ENCODE data around the gene FAM131A.

FAM131A gene

DNA sequence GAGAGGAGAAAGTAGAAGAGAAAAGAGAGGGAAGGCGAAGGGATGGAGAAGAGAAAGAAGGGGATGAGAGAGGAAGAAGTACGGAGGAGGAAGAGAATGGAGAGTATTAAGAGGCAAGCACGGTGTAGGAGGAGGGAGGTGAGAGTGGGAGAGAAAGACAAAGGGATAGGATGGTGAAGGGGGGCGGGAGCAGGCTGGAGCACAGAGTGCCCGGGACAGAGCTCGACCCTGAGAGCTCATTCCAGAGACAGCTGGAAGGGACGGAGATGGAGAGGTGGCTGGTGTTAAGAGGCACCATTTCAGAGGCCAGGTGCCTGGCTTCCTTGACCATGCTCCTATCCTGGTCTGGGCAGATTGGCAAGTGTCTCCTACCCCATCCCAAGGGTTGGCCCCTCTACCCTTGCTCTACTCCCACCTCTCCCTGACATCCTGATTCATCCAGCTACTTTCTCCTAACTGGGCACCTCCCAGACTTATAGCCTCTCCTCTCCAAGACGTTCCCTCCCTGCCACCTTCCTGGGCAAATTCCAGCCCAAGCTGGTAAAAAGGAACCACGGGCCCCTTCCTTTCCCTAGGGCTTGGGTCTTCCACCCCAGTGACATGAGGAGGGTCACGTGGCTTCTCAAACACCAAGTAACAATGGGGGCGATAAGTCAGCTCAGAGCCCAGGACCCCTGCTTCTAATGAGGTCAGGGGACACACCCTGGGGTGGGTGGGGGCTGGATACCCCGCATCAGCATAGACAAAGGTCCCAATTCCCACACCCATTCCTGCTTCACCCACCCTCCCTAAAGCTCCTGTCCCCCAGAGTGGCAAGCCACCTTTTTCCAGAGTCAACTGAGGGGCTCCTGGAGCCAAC is 22.9 kb downstream of the FAM131A start:
- no peak for DNase-seq (ENCODE audit: low read depth)
- no peak for TF ChIP-seq CTCF (IDR thresholded peaks at IDR 0.05; ENCODE audit: control insufficient read depth, insufficient read depth, low read depth, low read length, missing control alignments)
- peak overlapping the region; percentile 91 for H3K4me3 ChIP-seq (ENCODE audit: control insufficient read depth, low read depth, low read length)

DNA sequence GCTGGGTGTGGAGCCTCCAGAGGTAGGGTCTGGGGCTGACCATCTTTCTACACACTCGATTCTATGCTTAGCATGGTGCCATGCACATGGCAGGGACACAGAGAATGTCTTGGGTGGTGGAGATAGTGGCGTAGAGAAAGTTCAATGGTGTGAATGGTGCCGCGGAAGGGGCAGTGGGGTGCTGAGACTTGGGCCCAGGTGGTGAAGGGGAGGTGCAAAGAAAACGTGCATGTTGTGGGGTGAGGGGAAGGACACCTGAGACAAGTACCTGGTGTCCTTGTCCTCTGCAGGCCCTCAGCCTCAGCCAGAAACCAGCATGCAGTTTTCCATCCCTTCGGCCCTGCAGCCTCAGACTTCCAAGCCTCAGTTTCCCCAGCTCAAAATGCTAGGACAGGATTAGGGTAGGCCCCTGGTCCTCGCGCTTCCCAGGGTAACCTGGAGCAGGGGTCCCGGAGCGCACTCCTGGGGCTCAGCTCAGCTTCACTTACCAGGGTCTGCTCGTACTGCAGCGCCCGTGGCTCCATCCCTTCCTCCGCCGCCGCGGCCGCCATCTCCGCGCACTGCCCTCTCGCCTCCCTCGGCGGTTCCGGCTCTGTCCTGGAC is 23.6 kb downstream of the FAM131A start:
- peak overlapping the region; percentile 91 for H3K4me3 ChIP-seq (ENCODE audit: control insufficient read depth, low read depth, low read length)
- no peak for TF ChIP-seq CTCF (IDR thresholded peaks at IDR 0.05; ENCODE audit: control insufficient read depth, insufficient read depth, low read depth, low read length, missing control alignments)
- no peak for DNase-seq (ENCODE audit: low read depth)

GRCh38 chr3:184361532-184361931 is 24.1 kb downstream of the FAM131A start, which contains the start of the genes CLCN2 and POLR2H:
TSS of gene CLCN2 (minus strand) at chr3:184361605. CDS start at chr3:184361479, 126 bp downstream.
TSS of gene POLR2H (plus strand) at chr3:184361710. CDS start at chr3:184363493, 1,783 bp downstream.
- TF ChIP-seq CTCF (IDR thresholded peaks at IDR 0.05; ENCODE audit: control insufficient read depth, insufficient read depth, low read depth, low read length, missing control alignments), result no peak
- H3K4me3 ChIP-seq (ENCODE audit: control insufficient read depth, low read depth, low read length), result peak within 1 kb of the TSS; percentile 91
- DNase-seq (ENCODE audit: low read depth), result no peak

DNA sequence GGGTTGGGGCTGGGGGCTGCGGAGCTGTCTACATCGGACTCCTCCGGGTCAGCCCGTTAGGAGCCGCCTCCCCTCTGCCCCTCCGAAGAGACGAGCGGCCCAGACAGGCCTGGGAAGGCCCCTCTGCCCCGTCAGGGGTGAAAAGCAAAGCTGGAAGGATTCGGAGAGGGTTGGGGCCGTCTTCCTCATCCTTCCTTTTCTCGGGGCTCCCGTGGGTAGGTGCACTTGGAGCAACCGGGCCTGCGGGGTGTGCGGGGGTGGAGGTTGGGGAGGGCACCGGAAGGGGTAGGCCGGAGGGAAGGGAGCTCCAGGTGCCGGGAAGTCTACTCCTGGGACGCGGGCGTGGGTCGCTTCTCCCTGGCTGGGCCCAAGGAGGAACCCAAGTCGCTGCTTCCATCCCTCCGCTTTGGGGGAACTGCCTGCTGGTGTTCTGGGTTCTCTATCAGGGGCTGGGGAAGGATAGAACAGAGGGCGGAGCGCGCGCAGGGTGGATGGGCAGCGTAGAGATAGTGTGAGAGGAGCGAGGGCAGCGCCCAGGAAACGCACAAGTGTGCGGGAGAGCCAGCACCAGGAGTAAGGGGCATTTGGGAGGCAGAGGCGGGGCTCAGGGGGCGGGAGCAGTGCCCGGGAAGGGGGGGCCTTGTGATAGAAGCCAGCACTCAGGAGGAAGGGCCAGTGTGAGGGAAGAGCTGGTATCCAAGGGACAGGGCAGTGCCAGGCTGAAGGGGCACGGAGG is 24.7 kb downstream of the FAM131A start:
- TF ChIP-seq CTCF (IDR thresholded peaks at IDR 0.05; ENCODE audit: control insufficient read depth, insufficient read depth, low read depth, low read length, missing control alignments), result no peak

DNA sequence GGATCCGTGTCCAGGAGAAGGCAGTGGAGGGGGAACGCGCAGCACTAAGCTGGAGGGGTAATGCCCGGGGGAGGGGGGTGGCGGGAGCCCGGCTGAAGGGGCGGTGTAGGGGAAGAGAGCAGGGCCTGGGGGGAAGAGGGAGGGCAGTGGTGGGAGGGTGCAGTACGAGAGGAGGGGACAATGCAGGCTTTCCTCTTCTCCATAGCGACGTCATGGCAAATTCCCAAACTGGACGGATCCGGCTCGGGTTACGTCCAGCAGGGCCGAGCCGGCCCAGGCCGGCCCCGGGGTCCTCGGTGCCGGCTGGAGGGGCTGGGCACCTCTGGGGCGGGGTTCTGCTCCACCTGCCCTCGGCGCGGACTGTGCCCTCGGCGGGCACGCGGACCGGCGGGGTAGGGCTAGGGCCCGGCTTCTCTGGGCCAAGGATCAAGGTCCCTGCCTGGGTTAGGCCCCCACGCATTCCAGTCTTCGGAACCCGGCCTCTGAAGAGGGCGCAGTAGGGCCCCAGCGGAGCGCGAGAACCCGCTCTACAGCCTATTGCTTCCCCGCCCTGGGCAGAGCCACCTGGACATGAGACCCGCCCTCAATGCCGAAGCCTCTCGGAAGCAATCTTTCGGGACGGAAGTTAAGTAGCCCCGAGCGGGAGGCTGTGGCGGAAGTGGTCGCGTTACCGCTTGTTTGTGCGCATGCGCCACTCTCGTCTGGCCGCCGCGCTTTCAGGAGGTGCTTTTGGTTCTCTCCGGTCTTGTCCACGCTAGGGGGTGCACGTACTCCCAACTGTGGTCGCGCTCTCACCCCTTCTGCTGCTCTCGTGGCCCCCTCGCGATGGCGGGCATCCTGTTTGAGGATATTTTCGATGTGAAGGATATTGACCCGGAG is 25.5 kb downstream of the FAM131A start:
- peak; percentile 62 for TF ChIP-seq CTCF (IDR thresholded peaks at IDR 0.05; ENCODE audit: control insufficient read depth, insufficient read depth, low read depth, low read length, missing control alignments)
- DNase-seq (ENCODE audit: low read depth), result peak; percentile 87
- H3K4me3 ChIP-seq (ENCODE audit: control insufficient read depth, low read depth, low read length), result peak overlapping the region; percentile 91

More for the DNA sequence above, 24.7 kb downstream of the FAM131A start:
- DNase-seq (ENCODE audit: low read depth), result no peak
- peak overlapping the region; percentile 91 for H3K4me3 ChIP-seq (ENCODE audit: control insufficient read depth, low read depth, low read length)
